ENCODE measurements around the gene TRIM66.

Gene TRIM66

DNA sequence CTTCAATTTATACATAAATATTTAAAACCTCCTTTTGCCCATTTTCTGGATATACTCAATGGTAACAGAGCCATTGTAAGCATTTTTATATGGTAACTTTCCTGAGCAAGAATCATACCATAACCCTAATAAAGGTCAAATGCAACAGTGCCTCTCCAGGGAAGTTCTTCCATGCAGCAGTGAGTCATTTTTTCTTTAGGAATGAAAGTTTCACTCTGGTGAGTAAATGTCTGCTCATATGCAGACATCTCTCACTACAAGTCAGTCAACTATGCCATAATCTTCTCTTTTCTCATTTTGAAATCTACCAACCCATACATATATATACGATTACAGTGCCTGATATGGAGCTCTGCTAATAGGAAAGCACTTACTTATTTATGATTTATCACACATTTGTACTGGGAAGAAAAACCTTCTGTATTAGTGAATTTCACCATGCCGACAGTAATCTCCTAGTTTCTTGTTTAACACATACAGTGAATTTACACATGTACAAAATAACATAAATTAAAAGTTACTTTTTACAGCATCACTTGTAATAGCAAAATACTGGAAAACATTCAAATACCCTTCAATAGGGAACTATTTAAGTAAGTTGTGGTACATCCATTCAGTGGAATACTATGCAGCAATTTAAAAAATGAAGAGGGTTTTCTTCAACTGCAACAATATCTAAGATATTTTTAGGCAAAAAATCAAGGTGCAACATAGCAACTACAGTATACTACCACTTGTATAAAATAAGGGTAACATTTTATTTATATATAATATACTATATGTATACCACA lies 104.5 kb downstream of the TRIM66 start:
- FAIRE-seq (no peak), DNase-seq (ENCODE audit: insufficient read length, low spot score) (no peak)

DNA sequence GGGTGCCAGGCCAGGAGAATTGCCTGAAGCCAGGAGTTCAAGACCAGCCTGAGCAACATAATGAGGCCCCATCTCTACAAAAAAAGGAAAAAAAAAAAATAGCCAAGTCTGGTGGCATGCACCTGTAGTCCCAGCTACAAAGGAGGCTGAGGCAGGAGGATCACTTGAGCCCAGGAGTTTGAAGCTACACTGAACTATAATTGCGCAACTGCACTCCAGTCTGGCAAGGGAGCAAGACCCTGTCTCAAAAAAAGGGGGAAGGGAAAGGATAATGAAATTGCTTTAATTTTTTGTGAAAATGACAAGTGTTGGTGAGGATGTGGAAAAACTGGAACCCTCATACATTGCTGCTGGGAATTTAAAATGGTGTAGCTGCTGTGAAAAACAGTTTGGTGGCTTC lies 107.7 kb downstream of the TRIM66 start:
- DNase-seq (ENCODE audit: insufficient read length, low spot score), result no peak
- no peak for FAIRE-seq

DNA sequence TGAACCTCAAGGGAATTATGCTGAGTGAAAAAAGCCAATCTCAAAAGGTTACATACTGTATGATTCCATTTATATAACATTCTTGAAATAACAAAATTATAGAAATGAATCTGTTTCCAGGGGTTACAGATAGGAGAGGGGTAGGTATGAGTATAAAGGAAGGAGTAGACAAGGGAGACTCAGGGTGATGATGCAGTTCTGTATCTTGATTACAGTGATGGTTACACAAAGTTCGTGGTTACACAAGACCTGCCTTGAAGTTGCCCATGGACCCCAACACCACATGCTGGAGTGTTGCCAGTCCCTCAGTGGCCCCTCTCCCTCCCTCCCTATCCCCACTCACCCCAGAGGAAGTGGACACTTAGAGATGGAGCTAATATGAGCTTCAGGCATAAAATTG lies 108.7 kb downstream of the TRIM66 start:
- DNase-seq (ENCODE audit: insufficient read length, low spot score), result no peak
- FAIRE-seq, result no peak

DNA sequence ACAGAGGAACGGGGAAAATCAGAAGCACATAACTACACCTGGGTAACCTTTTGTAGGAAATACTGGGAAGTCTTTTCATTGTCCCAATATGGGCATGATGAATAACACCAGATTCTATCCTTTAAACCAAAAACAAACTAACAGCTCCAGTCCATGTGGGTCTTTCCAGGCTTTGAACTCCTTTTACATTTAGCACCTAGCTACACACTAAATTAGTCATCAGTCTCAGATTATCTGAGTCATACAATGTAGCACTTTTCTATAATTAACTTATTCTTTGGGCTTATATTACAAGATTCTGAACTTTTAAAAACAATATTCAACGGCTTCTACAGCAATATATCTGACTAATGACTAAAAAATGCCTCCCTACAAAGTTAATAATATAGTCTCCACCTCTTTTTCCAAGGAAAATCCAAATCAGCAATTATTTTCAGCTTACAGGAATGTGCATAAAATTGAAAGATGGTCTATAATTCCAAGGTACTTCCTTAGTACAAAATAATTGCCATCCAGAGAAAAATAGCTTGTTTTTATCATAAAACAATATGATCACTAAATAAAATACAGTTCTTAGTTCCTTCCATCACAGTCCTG lies 114.8 kb downstream of the TRIM66 start:
- DNase-seq (ENCODE audit: insufficient read length, low spot score) (no peak), FAIRE-seq (peak; percentile 8)

DNA sequence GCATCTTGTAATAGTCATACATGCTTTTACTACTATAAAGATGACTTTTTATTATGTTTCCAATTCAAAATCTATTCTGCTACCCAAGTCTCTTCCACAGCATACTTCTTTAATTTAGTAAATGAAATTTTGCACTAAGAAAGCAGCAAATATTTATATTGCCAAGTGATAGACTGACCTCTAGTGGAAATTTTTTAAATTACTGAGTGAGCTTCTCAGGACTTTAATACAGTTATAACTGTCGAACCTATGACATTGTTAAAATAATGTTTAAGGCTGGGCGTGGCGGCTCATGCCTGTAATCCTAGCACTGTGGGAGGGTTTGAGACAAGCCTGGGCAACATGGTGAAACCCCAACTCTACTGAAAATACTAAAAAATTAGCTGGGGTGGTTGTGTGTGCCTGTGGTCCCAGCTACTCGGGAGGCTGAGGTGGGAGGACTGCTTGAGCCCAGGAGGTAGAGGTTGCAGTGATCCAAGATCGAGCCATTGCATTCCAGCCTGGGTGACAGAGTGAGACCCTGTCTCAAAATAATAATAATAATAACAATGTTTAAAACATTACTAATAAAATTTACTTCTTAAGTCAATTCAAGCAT lies 115.8 kb downstream of the TRIM66 start:
- peak; percentile 66 for FAIRE-seq
- no peak for DNase-seq (ENCODE audit: insufficient read length, low spot score)

DNA sequence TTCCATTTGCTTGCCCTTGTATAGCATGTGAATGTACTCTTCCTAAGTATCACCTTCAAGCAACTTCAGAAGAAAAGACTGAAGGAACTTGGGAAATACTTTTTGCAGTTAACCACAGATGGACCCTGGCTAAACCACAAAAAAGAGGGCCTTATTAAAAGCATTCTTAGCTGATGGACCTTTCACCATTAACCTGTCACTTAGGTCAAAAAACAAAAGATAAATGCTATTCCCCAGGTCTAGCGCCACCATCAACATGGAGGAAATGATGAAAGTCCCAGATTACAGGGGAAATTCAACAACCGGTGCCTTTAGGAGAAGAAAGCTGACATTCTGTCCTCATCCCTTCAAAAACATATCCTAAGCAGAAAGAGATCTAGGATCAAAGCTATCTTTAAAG lies 117.9 kb downstream of the TRIM66 start:
- no peak for FAIRE-seq
- no peak for DNase-seq (ENCODE audit: insufficient read length, low spot score)
